Spleen (tissue), 13 donors: Measurements from ENCODE around the gene MS4A18. TPM values are rescaled to one million over a fixed set of nuclear protein-coding genes. Genes with fewer than 3 reads are reported as not detected.
"Not testable (repeated sequence)": the region's sequence is repeated elsewhere in the genome, so short reads cannot be mapped to it uniquely, and the experiment has no call there.

Experiments
- DNase-seq: peaks from one replicate; pipeline ENCODE4 v3.0.0-alpha.2; 2020
- H3K27ac ChIP-seq, 8 donors: fragments of 200-600 bp; sonication (generic) in 7 of 8; 1 replicate in 4 of 8; 2 replicates in 4 of 8; pipeline versions ENCODE4 v1.5.0 to v1.8.0; 2016 to 2021; ENCODE audit warnings: inconsistent platforms in 4 of 8, mild to moderate bottlenecking in 4 of 8, moderate library complexity in 1 of 8
- H3K27me3 ChIP-seq, 7 donors: fragments of 200-600 bp; sonication (generic) in 6 of 7; replicated peaks in 1 of 7; 1 replicate in 4 of 7; 2 replicates in 3 of 7; pipeline versions ENCODE4 v1.5.0 to v1.8.0; 2016 to 2021; ENCODE audit warnings: inconsistent platforms in 3 of 7, mild to moderate bottlenecking in 1 of 7
- H3K36me3 ChIP-seq, 6 donors: fragments of 200-600 bp; sonication (generic) in 5 of 6; 1 replicate in 4 of 6; 2 replicates in 2 of 6; pipeline versions ENCODE4 v1.5.0 to v1.8.0; 2016 to 2021; ENCODE audit warnings: inconsistent platforms in 2 of 6
- H3K4me1 ChIP-seq, 6 donors: fragments of 200-600 bp; sonication (generic) in 5 of 6; 1 replicate in 3 of 6; 2 replicates in 3 of 6; pipeline versions ENCODE4 v1.5.0 to v1.8.0; 2016 to 2021; ENCODE audit warnings: inconsistent platforms in 3 of 6
- H3K4me3 ChIP-seq, 8 donors: fragments of 200-600 bp; sonication (generic) in 7 of 8; 1 replicate in 4 of 8; 2 replicates in 4 of 8; pipeline versions ENCODE4 v1.5.0 to v1.8.0; 2016 to 2021; ENCODE audit warnings: inconsistent platforms in 4 of 8, mild to moderate bottlenecking in 4 of 8, moderate library complexity in 2 of 8
- H3K9me3 ChIP-seq, 8 donors: fragments of 200-600 bp; sonication (generic) in 7 of 8; 1 replicate in 4 of 8; 2 replicates in 4 of 8; pipeline versions ENCODE4 v1.5.0 to v1.8.0; 2016 to 2021; ENCODE audit warnings: inconsistent platforms in 4 of 8
- CTCF ChIP-seq, 11 experiments: fragments of 200-600 bp in 7 of 11; fragments of 450-650 bp in 4 of 11; sonication (generic) in 4 of 11; IDR thresholded peaks in 8 of 11; conservative IDR thresholded peaks in 3 of 11; 1 replicate in 7 of 11; 2 replicates in 4 of 11; pipeline versions ENCODE4 v1.4.0 to v1.8.0; 2016 to 2021; ENCODE audit warnings: antibody characterized with exemption in 11 of 11, inconsistent platforms in 4 of 11, mild to moderate bottlenecking in 1 of 11
- POLR2A ChIP-seq, 3 donors: fragments of 450-650 bp; IDR thresholded peaks; one replicate each; pipeline ENCODE4 v1.5.1; 2017; ENCODE audit warnings: antibody characterized with exemption in 3 of 3, mild to moderate bottlenecking in 1 of 3
- POLR2AphosphoS5 ChIP-seq, 3 donors: sonication (generic); formaldehyde crosslinking; IDR thresholded peaks; one replicate each; pipeline ENCODE4 v1.5.1; 2017; ENCODE audit warnings: antibody characterized with exemption in 3 of 3
- WGBS, 5 donors: extraction: QIAGEN DNeasy Blood & Tissue Kit in 3 of 5; methylation state at CpG; one replicate each; pipeline versions ENCODE4 v1.1.5 to v1.1.7; 2013 to 2018; 5-methylcytosine and 5-hydroxymethylcytosine counted together
- intact Hi-C: fragments of 100-400 bp; cut with DNase I; formaldehyde crosslinking; loops from one replicate; pipeline ENCODE4 v1.15.0; 2023; ENCODE audit warnings: low total_unique reads
- long read RNA-seq, 2 donors: transcript quantifications; one replicate each; lab custom pipeline, GENCODE V29; 2026
- polyA plus RNA-seq, 3 donors: library from polyadenylated mRNA; stranded (reverse); fragments of 200-250 nt; gene quantifications; one replicate each; pipeline ENCODE4 v1.2.1, GENCODE V29; 2013
- total RNA-seq, 7 donors: library from RNA; depleted of rRNA in 3 of 7; stranded (reverse); fragments of >200 nt in 3 of 7; fragmentation: NEBNext Ultra II Directional in 4 of 7; extraction: Animal tissue kit (Norgen Biotek cat#: 25700) in 4 of 7; gene quantifications; one replicate each; pipeline versions ENCODE4 v1.1.0 to v1.2.1, GENCODE V29; 2016 to 2021
- donor health status: healthy with polysubstance abuse.
- donor health status: DM: no; HTN: no; CAD: no; lungs with moderate emphysema.
- donor health status: DM: no; HTN: no; CAD: no.
- donor health status: Bipolar disorder and iron deficiency.
- donor health status: healthy.
- donor health status: DM: no; HTN: no; CAD: no.
- donor health status: DM: yes; HTN: yes; CAD: no.

Gene MS4A18
- total RNA-seq (not detected), polyA plus RNA-seq (not detected)
- long read RNA-seq, donor 1 = 0 reads
- long read RNA-seq, donor 2 = 0 reads

DNA sequence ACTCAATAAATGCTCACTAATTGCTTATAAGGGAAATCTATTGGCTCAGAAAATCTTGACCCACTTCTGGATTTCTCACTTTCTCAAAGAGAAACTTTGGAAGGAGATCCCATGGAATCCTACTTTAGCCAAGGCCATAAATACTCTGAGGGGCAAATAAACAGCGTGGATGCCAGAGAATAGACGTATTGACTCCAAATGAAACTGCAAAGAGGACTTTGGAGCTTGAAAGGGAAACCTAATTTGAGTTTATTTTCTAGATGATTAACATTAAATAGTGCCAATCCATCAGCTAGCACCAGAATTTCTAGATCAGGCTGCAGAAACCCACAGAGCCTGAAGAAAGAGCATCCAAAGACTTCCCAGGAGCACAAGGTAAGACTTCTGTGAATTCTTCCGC, at the start of gene MS4A18:
Gene MS4A18 (plus strand): TSS at position 301 of the 400 bp plus-strand sequence.
- intact Hi-C loops = no loop called here
- WGBS, 5 donors = 83 to 96% (median 90%) methylated on average over 3 of the region's 3 CpGs
- no peaks in the 10 kb centered on the region for H3K36me3 ChIP-seq
- no peak for DNase-seq
- no peak within 1 kb of the TSS for H3K27ac ChIP-seq
- TF ChIP-seq POLR2A (IDR thresholded peaks at IDR 0.05) (no peak), CTCF (IDR thresholded peaks at IDR 0.05 in 8 of 11, conservative IDR thresholded peaks at IDR 0.05 in 3 of 11) (no peak), POLR2AphosphoS5 (IDR thresholded peaks at IDR 0.05) (no peak)
- no peak within 1 kb of the TSS for H3K4me3 ChIP-seq
- H3K9me3 ChIP-seq = no peaks in the 10 kb centered on the region
- peaks cover 0 to 7% (median 0%) of the 10 kb centered on the region in 7 donors for H3K27me3 ChIP-seq
- H3K4me1 ChIP-seq = no peaks in the 10 kb centered on the region

- 83 to 98% (median 88%) methylated on average over 2 of the region's 2 CpGs for WGBS, 5 donors
- not testable (repeated sequence) for DNase-seq
Measured at GRCh38 chr11:60678231-60678630, 46.3 kb upstream of the MS4A18 start.

DNA sequence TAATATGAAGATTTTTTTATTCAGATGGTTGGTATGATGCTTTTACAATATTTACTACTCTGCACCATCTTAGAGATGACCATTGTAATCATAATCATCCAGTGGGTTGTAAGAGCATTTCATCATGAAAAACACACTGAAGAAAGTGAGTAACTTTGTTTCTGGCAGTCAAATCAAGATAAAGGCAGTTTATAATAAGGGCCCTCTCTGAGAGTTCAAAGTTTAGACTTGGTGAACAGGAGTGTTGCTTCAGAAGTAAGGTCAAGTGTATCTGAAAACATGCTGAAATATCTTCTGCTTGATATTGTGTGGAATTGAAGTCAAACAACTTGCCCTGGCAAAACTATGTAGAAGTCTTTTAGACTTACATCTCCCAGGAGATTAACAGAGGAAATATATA, 44.6 kb upstream of the MS4A18 start:
- no peak overlapping the region for H3K27ac ChIP-seq
- H3K4me1 ChIP-seq = peaks cover 0 to 12% (median 0%) of the 10 kb centered on the region in 6 donors
- H3K4me3 ChIP-seq = no peak overlapping the region
- H3K27me3 ChIP-seq = no peaks in the 10 kb centered on the region
- TF ChIP-seq CTCF (IDR thresholded peaks at IDR 0.05 in 8 of 11, conservative IDR thresholded peaks at IDR 0.05 in 3 of 11) (no peak), POLR2AphosphoS5 (IDR thresholded peaks at IDR 0.05) (no peak), POLR2A (IDR thresholded peaks at IDR 0.05) (no peak)
- H3K36me3 ChIP-seq = no peaks in the 10 kb centered on the region
- no peak for DNase-seq
- intact Hi-C loops = no loop called here
- H3K9me3 ChIP-seq = peaks cover 4 to 53% (median 30%) of the 10 kb centered on the region in 8 donors

More at GRCh38 chr11:60678231-60678630, 46.3 kb upstream of the MS4A18 start:
- H3K36me3 ChIP-seq, H3K27ac ChIP-seq, H3K27me3 ChIP-seq, intact Hi-C loops, H3K4me1 ChIP-seq, H3K4me3 ChIP-seq: not testable (repeated sequence)
- H3K9me3 ChIP-seq = peaks cover 4 to 63% (median 37%) of the 10 kb centered on the region in 8 donors

- H3K4me1 ChIP-seq = peaks cover 0 to 12% (median 0%) of the 10 kb centered on the region in 6 donors
- 76 to 85% (median 79%) methylated on average over 3 of the region's 3 CpGs for WGBS, 5 donors
- intact Hi-C loops = no loop called here
- no peaks in the 10 kb centered on the region for H3K36me3 ChIP-seq
- H3K9me3 ChIP-seq = peaks cover 4 to 53% (median 30%) of the 10 kb centered on the region in 8 donors
- no peak for TF ChIP-seq CTCF (IDR thresholded peaks at IDR 0.05 in 8 of 11, conservative IDR thresholded peaks at IDR 0.05 in 3 of 11)
- no peak for TF ChIP-seq POLR2AphosphoS5 (IDR thresholded peaks at IDR 0.05)
- TF ChIP-seq POLR2A (IDR thresholded peaks at IDR 0.05) = no peak
- H3K4me3 ChIP-seq = no peak overlapping the region
- DNase-seq = no peak
- H3K27ac ChIP-seq = no peak overlapping the region
- H3K27me3 ChIP-seq = no peaks in the 10 kb centered on the region
Measured at GRCh38 chr11:60680455-60681119, 43.9 kb upstream of the MS4A18 start.

DNA sequence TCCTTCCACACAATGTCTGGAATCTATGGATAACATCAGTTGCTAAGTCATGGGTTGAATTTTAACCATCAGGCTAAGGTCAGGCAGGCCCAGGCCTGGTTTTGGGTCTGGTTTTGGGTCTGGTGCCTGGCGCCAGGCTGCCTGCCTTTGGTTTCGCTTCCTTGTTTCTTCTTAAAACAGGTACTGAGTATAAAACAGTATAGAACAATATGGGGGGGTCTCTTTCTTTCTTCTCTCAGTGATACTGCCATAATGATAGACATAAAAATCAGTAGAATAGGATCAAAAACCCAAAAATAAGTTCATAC, 40.0 kb upstream of the MS4A18 start:
- whole genome bisulfite sequencing, 5 donors = 57 to 80% (median 70%) methylated on average over 2 of the region's 2 CpGs
- intact Hi-C loops, DNase-seq, H3K4me3 ChIP-seq, H3K36me3 ChIP-seq, H3K27me3 ChIP-seq: not testable (repeated sequence)
- Histone ChIP-seq H3K9me3 (peaks cover 0 to 19% (median under 1%) of the 10 kb centered on the region in 8 donors), H3K27ac (peak overlapping the region in 6 of 8 donors; percentile 20 to 66 (median 49)), H3K4me1 (peaks cover 0 to 12% (median 0%) of the 10 kb centered on the region in 6 donors)
